HG03066 (cell line): ENCODE results near the gene PDIK1L.

ENCODE experiments used
- ATAC-seq: cut with Tn5 transposase; IDR thresholded peaks from one replicate; pipeline ENCODE4 v1.9.1; 2021; ENCODE audit warnings: low read depth; ENCODE audit not compliant: unreplicated experiment

PDIK1L gene

DNA sequence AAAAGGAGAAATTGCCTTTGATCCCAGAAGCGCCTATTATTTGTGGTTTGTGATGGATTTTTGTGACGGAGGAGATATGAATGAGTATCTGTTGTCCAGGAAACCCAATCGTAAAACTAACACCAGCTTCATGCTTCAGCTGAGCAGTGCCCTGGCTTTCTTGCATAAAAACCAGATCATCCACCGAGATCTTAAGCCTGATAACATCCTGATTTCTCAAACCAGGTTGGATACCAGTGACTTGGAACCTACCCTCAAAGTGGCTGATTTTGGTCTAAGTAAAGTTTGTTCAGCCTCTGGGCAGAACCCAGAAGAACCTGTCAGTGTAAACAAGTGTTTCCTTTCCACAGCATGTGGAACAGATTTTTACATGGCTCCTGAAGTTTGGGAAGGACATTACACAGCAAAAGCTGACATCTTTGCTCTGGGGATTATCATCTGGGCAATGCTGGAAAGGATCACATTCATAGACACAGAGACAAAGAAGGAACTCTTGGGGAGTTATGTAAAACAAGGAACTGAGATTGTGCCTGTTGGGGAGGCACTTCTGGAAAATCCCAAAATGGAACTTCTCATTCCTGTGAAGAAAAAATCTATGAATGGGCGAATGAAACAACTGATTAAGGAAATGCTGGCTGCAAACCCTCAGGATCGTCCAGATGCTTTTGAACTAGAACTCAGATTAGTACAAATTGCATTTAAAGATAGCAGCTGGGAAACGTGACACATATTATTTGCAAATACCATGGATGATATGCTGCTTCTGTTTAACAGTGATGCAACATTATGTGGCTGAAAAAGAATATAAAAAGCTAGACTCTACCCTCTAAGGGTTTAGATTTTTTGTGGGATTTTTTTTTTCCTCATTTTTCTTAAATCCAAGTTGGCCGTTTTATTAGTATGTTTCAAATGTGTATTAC lies 10.5 kb downstream of the PDIK1L start:
- ATAC-seq: no peak

- no peak for ATAC-seq
Observed at GRCh38 chr1:26122988-26123973, 11.7 kb downstream of the PDIK1L start.

- no peak for ATAC-seq
Observed at GRCh38 chr1:26124418-26125331, 13.1 kb downstream of the PDIK1L start.

DNA sequence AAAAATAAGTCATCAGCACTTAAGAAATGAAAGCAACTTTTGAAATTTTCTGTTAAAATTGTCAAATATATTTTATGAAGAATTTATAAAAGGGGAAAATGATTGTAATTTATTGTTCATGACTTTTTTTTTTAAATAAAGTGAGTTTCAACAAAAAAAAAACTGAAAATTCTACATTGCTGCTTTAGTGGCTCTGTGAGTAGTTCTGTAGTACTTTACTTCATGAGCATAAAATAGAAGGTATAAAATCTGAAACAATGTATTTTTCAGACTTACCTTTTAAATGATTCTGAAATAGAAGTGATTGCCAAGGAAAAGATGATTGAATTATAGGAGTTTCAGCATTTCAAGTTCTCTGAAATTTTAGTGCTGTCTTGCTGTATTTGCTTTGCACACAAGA lies 13.8 kb downstream of the PDIK1L start:
- no peak for ATAC-seq

- no peak for ATAC-seq
Observed at GRCh38 chr1:26125946-26126320, 14.3 kb downstream of the PDIK1L start.

DNA sequence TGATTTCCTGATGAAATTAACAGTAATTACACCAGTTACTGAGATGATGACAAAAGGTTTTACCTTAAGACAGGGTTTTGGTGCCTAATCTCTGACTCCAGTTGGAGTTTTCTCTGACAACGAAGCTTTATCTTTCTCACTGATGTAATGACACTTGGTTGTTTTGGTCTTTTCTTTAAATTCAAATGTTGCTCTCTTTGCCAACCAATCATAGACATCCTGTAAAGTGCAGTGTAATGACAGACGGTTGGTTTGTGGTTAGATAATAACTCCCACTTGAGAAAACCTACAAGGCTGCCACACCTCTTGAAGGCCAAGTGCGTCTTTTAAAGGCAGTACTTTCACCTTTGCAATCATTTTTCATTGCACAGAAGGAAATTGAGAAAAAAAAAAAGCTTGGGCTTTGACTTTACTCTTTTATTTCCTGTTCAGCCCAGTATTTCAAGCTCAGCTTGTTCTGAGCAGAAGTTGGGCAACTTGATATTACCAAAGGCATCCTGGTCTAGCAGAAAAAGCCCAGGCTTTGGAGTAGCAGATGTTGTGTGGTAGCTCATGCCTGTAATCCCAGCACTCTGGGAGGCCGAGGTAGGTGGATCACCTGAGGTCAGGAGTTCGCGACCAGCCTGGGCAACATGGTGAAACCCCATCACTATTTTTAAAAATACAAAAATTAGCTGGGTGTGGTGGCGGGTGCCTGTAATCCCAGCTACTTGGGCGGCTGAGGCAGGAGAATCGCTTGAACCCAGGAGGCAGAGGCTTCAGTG lies 14.9 kb downstream of the PDIK1L start:
- no peak for ATAC-seq

DNA sequence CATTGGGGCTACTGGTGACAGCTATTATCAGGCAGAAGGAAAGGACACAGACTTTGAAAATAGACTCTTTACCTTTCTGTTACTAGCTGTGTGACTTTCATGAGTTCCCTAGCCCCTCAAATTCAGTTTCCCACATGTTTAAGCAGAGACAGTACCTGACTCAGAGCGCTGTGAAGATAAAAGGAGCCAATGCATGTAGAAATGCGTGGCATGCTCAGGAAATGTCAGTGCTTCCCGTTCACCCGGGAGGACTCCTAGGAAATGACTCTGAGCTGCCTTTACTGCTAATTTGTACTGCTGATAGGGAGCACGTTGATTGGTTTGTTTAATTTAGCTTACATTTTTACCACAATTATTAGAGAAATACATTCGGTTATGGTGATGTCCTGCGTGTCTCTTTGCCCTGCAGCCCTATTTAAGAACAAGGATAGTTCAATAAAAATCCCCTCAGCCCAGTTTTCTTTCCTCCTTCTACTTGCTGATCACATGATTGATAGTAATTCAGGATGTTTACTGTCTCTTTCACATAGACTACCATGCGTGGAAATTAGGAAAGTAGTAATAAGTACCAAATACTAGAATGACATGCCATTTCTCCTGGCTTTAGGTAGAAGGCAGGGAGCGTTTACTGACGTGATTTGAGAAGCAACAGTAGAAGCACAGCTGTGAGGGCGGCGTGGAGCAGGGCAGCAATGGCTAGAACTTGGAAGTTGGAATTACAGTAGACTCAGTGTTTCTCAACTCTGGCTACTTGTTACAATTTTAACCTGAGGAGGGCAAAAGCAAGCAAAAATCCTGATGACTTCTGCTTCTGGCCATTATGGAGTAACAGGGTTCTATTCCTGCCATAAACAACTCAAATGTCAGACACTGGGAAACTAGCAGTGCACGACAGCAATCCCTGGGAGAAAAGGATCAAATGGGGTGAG lies 15.9 kb downstream of the PDIK1L start:
- ATAC-seq: no peak

DNA sequence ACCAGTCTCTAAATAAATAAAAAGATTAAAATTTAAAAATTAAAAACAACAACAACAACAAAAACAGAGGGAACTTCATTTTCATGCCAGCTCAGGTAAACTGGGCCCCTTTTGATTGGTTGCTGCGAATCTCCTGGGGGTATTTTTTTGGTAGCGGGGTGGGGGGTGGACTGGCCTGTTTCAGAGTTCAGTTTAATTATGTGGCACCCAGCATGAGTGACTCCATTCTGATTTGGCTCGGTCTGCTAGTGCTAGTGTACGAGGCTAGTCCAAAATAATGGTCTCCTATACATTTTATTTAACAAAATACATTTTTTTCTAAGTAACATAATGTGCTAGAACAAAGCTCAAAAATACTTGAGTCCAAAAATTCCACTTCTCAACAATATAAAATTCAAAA lies 18.2 kb downstream of the PDIK1L start:
- ATAC-seq: no peak

- no peak for ATAC-seq
Observed at GRCh38 chr1:26130695-26131094, 19.1 kb downstream of the PDIK1L start.

- no peak for ATAC-seq
Observed at GRCh38 chr1:26132128-26132833, 20.7 kb downstream of the PDIK1L start.

- no peak for ATAC-seq
Observed at GRCh38 chr1:26132834-26133167, 21.2 kb downstream of the PDIK1L start.

DNA sequence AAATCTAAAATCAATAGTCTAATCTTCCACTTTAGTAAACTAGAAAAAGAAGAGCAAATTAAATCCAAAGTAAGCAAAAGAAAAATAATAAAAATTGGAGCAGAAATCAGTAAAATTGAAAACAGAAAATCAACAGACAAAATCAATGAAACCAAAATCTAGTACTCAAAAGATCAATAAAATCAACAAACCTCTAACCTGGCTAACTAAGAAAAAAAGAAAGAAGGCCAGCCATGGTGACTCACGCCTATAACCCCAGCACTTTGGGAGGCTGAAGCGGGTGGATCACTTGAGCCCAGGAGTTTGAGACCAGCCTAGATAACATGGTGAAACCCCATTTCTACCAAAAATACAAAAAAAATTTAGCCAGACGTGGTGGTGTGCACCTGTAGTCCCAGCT lies 22.8 kb downstream of the PDIK1L start:
- no peak for ATAC-seq

- no peak for ATAC-seq
Observed at GRCh38 chr1:26138974-26139558, 27.4 kb downstream of the PDIK1L start.

DNA sequence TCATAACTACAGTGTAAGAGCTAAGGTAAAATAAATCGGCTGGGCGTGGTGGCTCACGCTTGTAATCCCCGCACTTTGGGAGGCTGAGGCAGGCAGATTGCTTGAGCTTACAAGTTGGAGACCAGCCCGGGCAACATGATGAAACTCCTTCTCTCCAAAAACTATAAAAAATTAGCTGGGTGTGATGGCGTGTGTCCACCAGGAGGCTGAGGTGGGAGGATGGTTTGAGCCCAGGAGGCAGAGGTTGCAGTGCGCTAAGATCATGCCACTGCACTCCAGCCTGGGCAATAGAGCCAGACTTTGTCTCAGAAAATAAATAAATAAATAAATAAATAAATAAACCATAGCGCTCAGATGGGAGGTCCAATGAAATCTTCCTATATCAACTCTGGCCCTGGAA lies 30.5 kb downstream of the PDIK1L start:
- ATAC-seq: no peak

- ATAC-seq: no peak
Observed at GRCh38 chr1:26145041-26145959, 33.7 kb downstream of the PDIK1L start.

- ATAC-seq: no peak
Observed at GRCh38 chr1:26145960-26146294, 34.3 kb downstream of the PDIK1L start.

DNA sequence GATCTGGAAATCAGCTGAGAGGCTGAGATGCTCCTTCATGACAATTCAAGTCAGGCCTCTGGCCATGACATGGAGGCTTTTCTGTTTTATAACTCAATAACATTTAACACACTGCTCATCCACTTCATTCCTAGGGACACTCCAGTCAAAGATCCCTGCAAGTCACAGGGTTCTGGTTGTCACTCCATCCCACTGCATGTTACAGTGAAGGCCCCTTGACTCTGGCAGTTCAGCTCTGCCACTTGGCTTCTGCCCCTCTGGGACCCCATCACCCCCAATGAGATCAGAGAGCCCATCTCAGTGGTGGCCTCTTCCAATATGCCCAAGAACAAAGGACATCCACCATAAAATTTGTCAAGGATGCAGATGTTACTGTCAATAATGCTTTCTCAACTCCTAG lies 37.3 kb downstream of the PDIK1L start:
- no peak for ATAC-seq
